GM12864 (cell line): ENCODE data around the gene ARHGAP23.

Experiments
- DNase-seq: peaks from one replicate; pipeline ENCODE4 v3.0.0-alpha.2; 2011; ENCODE audit warnings: low read depth
- H3K4me3 ChIP-seq: 2 replicates; pipeline ENCODE4 v1.5.1; 2011; ENCODE audit warnings: mild to moderate bottlenecking, low read depth, low read length, control low read depth
- TF ChIP-seq, protein P1 (sequence below): IDR thresholded peaks from 2 replicates; pipeline ENCODE4 v1.5.1; 2011; ENCODE audit warnings: low read depth, mild to moderate bottlenecking, moderate library complexity, low read length, control low read depth, inconsistent platforms; ENCODE audit errors: missing control alignments

The ARHGAP23 gene

GRCh38 chr17:38541281-38541680 is 113.0 kb downstream of the ARHGAP23 start:
- DNase-seq, result no peak
- TF ChIP-seq, protein P1, sequence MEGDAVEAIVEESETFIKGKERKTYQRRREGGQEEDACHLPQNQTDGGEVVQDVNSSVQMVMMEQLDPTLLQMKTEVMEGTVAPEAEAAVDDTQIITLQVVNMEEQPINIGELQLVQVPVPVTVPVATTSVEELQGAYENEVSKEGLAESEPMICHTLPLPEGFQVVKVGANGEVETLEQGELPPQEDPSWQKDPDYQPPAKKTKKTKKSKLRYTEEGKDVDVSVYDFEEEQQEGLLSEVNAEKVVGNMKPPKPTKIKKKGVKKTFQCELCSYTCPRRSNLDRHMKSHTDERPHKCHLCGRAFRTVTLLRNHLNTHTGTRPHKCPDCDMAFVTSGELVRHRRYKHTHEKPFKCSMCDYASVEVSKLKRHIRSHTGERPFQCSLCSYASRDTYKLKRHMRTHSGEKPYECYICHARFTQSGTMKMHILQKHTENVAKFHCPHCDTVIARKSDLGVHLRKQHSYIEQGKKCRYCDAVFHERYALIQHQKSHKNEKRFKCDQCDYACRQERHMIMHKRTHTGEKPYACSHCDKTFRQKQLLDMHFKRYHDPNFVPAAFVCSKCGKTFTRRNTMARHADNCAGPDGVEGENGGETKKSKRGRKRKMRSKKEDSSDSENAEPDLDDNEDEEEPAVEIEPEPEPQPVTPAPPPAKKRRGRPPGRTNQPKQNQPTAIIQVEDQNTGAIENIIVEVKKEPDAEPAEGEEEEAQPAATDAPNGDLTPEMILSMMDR, result no peak
- H3K4me3 ChIP-seq, result no peak overlapping the region

- DNase-seq, result no peak
- TF ChIP-seq, protein P1, result no peak
- H3K4me3 ChIP-seq, result no peak overlapping the region
These were observed 114.0 kb downstream of the ARHGAP23 start for GRCh38 chr17:38542286-38542685.

GRCh38 chr17:38543403-38544174 is 115.3 kb downstream of the ARHGAP23 start:
- no peak overlapping the region for H3K4me3 ChIP-seq
- no peak for DNase-seq
- TF ChIP-seq, protein P1, result no peak

DNA sequence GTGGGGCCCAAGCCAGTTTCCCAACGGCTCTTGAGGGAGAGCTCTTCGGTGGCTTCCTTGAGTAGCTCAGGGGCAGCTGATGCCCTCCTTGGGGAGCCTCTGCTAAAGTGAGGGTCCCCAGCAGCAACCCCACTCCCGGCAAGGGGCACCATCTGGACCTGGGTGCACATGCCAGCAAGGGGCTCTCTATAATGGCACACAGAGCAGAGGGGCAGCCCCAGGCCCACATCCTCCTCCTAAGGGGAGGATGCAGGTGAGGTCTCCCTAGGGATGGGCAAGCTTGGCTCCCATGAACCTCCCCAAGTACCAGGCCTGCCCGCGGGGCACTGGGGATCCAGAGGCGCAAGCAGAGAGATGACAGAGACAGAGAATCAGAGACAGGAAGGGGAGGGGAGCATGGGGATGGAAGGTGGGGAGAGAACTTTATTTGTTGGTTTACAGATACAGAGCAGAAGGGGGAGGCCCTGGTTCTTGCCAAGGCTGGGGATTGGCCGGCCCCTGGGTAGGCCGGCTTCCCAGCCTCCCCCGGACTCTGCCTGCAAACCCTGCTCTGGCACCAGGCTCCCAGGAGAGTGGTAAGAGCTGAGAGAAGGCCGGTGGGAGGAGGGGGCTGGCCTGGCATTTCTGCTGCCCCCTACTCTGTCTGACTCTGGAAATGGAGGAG is 116.0 kb downstream of the ARHGAP23 start:
- TF ChIP-seq, protein P1, result no peak
- H3K4me3 ChIP-seq, result no peak overlapping the region
- no peak for DNase-seq

GRCh38 chr17:38544839-38545209 is 116.6 kb downstream of the ARHGAP23 start:
- DNase-seq, result no peak
- TF ChIP-seq, protein P1, result no peak
- H3K4me3 ChIP-seq, result no peak overlapping the region

GRCh38 chr17:38545531-38546225 is 117.4 kb downstream of the ARHGAP23 start:
- no peak for DNase-seq
- TF ChIP-seq, protein P1, result no peak
- H3K4me3 ChIP-seq, result no peak overlapping the region
